ENCODE data around the gene F3. TPM values are rescaled to one million over a fixed set of nuclear protein-coding genes. Genes with fewer than 3 reads are reported as not detected.

Gene F3
- 20.7 and 92.4 TPM in 2 replicates for total RNA-seq

DNA sequence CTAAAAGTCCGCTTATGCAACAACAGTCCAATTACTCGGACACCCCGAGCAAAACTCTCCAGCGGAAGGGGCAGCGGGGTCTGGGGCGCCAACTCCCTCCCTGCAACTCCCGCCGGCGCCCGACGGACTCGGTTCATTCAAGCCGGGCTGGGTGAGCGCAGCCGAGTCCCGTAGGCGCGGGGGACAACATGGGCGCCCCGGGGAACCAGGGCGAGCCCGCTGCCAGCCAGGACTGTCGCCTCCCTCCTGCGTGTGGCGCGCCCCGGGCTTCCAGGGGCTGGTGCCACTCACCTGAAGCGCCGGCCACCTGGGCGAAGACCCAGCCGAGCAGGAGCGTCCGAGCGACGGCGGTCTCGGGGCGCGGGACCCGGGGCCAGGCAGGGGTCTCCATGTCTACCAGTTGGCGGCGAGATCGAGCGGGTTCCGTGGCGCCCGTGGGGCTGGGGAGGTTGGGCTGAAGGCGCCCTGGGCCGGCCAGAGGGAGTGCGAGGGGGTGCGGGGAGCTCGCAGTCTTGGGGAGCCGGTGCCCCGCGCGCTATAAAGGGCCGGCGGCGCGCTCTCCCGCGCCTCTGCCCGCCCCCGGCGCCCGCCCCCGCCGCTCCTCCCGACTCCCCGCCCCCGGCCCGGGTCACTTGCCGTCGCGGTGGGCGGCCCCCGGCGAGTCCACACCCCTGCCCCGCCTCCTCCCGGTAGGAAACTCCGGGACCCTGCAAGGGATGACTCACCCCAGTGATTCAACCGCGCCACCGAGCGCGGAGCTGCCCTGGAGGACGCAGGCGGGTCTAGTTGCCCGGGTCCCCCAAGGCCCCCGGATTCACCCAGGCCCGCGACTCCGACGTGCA lies at the start of gene F3:
TSS of gene F3 (minus strand) at position 514 of the 842 bp plus-strand sequence. CDS start at position 391, 123 bp downstream.

Other genes with a start within 250 kb of the F3 start
- 13.3 and 22.7 TPM in 2 replicates for gene ABCD3, start 123.4 kb downstream of the F3 start, total RNA-seq

All from mesangial cell (primary cell).